NK-92 treated with Interleukin-12 subunit alpha and Interleukin-12 subunit beta, amount 100 ng/mL, for 24 hours (cell line): ENCODE results near the gene SLC44A2.
A peak's percentile ranks its signal among the peaks of the same experiment; 100 is the strongest.
"Not testable (repeated sequence)": the region's sequence is repeated elsewhere in the genome, so short reads cannot be mapped to it uniquely, and the experiment has no call there.

Experiments used
- DNase-seq: peaks from one replicate; lab custom pipeline; 2025; lab: John Stamatoyannopoulos, UW

Gene SLC44A2

DNA sequence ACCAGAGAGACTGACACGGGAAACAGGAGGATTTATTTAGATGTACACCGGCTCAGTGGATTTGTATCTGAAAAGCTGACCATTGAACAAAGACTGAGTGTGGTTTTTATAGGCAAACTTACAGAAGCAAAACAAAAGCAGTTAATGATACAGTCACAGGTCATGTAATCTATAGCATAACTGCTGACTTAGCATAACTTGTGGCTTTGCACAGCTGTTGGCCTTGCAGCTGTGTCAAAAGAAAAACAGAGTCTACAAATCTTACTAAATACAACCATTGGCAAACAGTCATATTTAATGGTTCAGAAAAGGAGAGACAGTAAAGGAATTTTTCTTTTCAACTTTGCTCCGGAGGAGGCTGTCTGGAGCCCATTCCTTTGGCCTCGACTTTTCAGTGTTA, 26.5 kb downstream of the SLC44A2 start:
- no peak for DNase-seq

DNA sequence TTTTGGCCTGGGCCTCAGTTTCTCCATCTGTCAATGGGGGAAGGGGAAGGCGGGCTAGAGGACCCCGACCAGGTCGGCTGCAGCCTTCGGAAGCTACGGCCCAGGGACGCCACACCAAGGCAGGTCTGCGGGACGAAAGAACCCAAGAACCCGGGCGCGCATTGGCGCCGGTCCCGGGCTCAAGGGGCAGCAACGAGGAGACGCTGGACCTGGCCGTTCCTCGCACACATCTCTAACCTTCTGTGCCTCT, 28.1 kb downstream of the SLC44A2 start:
- no peak for DNase-seq

DNA sequence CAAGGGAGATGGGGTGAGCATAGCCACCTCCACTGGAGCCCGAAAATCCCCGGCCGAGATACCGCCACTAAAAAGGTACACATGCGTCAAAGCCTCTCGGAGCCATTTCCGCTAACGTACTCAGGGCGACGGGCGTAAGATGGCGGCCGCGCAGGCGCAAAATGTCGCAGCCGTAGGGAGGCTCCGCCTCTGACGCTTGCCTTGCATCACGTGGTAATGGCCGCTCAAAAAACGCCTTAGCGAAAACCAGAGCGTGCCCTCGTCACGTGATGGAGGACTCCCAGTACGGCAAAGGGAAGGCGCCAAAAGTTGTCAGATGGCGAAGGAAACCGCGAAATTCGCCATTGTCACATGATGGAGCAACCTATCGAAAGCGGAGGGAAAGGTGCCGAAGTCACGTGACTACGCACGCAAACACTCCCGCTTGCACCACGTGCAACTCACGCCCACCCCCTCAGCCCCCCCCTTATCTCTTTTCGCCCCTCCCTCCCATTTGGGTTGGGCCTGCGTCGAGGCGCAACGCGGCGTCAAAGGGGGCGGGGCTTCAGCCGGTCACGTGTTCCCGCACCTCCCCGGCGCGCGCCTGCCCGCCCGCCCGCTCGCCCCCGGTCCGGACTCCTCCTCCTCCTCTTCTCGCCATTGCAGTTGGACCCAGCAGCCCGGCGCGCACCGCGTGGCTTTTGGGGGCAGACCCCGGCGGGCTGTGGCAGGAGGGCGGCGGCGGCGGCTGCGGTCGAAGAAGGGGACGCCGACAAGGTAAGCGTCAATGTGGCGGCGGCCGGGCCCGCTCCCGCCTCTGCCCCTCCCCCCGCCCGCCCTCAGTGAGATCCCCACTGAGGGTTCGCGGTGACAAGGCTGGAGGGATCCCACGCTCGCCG, 28.6 kb downstream of the SLC44A2 start, which contains the start of gene ILF3:
TSS of gene ILF3 (plus strand) at position 615 of the 878 bp plus-strand sequence. CDS start 16,260 bp downstream, outside the sequence.
- peak; percentile 99 for DNase-seq

DNA sequence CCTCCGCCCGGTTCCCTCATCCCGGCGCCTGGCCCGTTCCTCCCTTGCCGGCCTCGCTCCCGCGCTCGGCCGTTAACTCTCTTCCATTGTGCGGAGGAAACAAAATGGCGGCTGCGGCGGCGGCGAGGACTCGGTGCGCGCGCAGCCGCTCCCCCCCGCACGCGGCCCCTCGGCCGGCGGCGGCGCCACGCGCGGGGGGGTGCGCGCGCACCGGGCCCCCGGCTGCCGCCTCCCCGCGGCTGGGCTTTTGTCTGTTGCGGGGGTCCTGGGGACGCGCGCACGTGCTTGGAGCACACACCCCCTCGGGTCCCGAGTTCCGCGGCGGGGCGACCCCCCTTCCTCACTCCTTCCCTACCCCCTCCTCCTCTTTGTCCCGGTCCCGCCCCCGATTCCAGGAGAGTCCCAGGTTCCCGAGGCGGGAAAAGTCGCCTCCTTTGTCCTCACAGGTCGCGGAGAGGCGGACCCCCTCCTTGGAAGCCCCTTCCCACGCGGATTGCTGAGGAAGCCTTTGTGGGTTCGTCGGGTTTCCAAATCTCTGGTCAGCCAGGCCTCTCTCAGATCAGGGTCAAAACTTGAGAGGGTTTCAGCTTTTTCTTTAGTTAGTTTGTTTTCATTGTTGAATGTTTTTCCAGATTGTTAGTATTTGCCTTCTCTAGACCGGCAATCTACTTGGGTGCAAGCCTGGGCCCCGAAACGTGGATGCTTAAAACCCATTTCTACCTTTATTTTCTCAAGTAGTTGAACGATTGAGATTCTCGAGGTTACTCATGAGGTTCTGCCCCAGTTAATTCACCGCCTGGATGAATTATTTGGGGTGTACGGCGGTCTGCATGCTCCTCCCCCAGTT, 29.5 kb downstream of the SLC44A2 start:
- DNase-seq = no peak

DNA sequence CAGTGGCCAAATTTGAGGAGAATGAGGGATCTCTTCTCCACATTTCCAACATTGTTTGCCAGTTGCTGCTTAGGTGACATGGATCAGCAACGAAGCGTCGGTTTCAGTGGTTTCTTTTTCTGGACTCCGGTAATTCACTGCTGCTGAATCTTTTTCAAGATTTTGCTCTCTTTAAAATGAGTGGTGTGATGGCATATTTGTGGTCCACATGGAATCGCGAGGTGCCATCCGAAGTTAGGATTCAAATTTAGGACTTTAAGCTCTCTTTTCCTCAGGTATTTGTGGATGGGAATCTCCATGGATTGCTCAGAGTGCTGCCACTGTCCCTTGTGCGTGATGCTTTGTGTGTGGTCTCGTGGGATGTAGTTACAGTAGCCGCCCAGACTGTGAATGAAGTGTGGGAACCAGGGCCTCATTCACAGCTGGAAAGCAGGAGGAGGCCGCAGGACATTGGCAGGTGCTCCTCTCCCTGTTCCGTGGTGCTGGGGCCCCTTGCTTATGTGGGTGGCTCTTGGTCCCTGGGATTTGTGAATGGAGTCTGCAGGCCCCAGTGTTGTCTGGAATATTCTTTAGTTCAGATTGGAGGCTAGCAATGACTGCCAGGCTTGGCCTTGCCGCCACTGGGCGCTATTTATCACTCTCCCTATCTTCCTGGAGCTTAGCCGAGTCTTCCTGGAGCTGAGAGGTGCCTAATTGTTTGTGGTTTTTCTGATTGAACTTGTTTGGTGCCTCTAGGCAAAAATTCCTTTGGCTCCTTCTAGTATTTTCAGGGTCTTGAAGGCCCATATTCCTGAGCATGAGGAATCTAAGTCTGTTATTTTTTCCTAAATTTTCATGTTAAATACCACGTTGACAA, 30.3 kb downstream of the SLC44A2 start:
- no peak for DNase-seq

DNA sequence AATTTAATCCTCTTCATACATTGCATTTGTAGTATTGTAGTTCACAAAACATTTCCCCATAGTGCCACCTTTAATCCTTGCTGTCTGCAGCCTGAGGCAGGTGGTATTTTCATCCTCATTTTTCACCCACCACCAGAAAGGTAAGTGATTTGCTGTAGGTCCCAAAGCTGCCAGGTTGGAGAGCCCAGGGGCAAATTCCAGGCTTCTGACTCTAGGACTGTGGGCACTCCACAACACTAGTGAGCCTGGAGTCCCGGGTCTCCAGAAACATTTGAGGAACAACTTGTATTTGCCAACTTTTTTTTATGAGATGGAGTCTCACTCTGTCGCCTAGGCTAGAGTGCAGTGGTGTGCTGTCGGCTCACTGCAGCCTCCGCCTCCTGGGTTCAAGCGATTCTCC, 35.0 kb downstream of the SLC44A2 start:
- DNase-seq = no peak

DNA sequence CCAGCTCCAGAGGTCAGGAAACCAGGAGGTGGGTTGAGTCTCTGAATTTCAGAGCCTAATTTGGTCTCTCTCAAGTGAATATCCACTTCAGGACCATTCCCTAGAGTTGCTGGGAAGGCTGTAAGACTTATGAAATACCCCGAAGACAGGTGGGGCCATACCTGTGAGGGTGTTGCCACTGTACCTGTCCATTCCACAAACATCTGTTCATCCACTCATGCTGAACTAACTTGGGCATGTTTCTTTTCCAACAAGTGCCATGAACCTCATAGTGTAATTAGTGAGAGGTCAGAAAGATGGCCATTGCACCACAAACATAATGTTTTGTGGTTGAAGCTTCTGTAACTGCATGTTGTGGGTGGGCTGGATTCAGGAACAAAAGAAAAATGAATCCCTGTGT, 36.6 kb downstream of the SLC44A2 start:
- no peak for DNase-seq

DNA sequence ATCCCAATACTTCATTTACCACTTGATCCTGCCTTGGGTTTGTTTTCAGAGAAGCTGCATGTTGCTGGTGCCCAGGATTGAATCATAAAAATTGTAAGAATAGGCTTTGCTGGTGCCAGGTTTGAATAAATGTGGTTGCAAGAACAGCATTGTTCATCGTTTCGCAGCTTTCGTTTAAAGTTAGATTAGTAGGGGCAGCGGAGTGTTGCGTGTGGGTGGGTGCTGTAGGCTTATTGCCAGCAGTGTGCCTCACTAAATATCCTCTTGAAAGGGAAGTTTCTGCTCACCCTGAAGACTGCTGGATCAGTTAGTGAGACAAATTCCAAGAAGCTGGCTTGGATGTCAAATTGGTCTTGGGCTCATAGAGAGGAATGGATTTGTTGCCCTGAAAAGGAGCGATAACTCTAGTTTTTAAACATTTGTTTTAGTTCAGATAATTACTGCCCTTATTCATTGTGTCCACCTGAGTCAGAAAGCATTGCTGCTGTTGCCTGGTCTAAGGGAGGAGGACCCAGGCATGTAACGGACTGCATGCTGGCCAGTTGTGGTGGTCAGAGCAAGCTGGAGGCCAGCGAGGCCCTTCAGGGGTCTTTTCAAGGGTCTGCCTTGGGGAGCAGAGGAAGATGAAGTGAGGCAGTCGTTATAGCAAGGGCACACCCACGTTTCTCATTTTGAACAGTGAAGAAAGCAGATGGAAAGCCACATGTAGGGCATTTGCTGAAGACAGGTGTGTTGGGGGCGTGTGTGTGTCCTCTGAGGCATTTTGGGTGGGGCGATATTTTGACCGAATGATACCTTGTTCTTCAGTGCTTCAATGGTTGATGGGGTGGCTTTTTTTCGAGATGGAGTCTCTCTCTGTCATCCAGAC, 37.3 kb downstream of the SLC44A2 start:
- DNase-seq = no peak

DNA sequence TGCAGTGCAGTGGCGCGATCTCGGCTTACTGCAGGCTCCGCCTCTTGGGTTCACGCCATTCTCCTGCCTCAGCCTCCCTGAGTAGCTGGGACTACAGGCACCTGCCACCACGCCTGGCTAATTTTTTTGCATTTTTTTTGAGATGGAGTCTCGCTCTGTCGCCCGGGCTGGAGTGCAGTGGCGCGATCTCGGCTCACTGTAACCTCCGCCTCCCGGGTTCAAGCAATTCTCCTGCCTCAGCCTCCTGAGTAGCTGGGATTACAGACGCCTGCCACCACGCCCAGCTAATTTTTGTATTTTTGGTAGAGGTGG, 37.9 kb downstream of the SLC44A2 start:
- DNase-seq = not testable (repeated sequence)

DNA sequence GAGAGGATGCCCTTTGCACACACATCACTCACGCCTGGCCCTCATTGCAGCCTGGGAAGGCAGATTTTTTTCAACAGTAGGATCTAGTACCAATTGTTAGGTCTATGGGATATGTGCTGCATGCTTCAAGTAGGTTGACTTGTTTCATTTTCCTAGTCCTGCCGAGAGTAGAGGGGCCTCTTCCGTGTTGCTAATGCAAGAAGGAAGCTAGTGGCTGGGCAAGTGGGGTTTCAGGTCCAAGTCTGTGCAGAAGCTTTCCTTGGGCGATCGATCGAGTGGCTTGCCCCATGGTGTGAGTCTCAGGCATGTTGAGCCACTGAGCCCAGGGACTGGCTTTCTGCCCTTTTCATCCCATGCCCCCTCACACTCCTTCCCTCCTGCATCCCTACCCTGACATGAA, 42.5 kb downstream of the SLC44A2 start:
- no peak for DNase-seq

DNA sequence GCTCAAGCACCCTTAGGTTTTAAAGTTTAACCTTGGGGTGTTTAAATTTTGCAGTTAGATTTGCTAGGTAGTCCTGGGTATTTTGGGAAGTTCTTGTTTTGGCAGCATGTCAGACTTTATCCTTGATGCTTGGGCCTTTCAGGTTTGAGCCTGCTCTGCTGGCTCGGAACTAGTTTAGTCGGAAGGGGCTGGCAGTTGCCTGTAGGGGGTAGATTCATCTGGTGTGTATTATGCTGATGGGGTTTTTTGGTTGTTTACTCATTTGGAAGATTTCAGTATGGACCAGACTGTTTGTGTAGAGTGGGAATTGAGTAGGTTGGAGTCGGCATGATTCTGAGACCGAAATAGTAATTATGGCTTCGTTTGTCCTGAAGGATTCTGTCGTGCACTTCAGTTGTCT, 43.9 kb downstream of the SLC44A2 start:
- DNase-seq = no peak

DNA sequence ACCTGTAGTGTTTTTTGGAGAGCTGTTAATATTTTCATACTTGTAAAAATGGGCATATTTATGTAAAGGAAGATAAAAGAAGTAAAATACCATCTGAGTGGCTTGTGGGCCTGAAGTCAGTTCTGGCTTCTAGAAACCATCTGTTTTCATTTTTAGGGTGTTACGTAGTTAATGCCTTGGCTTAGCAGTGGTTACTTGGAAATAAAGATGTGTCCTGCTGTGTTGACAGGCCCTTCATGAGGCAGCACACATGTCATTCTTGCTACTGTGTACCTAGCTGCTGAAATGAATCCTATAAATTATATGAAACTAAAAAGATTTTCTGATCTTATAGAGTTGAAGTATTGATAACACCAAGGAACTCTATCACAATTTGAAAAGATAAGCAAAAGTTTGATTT, 44.8 kb downstream of the SLC44A2 start:
- no peak for DNase-seq

DNA sequence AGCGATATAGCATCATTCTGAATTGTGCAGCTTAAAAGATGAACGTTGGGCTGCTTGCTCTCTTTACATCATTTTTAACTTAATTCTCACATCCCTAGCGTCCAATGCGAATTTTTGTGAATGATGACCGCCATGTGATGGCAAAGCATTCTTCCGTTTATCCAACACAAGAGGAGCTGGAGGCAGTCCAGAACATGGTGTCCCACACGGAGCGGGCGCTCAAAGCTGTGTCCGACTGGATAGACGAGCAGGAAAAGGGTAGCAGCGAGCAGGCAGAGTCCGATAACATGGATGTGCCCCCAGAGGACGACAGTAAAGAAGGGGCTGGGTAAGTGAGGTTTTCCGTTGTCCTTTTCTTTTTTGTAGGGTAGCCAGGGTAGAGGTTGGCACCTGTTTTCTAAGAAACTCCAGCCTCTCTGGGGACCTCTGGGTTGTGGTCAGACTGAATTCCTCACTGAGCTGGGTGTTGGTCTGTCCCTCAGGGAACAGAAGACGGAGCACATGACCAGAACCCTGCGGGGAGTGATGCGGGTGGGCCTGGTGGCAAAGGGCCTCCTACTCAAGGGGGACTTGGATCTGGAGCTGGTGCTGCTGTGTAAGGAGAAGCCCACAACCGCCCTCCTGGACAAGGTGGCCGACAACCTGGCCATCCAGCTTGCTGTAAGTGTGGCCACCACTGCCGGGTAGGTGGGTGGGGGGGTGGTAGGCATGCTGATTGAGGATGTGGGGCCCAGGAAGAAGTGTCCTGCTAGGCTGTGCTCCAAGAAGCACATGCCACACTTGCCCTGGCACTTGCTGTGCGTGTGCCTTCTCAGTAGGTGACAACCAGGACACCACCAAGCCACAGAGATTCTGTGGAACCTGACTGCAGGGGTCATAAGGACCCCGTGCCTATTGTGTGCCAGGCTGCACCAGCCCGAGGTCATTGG, 45.8 kb downstream of the SLC44A2 start:
- no peak for DNase-seq

DNA sequence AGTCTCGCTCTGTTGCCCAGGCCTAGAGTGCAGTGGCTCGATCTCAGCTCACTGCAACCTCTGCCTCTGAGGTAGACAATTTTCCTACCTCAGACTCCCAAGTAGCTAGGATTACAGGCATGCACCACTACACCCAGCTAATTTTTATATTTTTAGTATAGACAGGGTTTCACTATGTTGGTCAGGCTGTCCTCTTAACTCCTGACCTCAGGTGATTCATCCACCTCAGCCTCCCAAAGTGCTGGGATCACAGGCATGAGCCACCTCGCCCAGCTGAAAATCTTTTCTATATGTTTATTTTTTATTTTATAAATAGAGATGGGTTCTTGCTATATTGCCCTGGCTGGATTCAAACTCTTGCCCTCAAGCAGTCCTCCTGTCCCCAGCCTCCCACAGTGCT, 46.6 kb downstream of the SLC44A2 start:
- DNase-seq = not testable (repeated sequence)

DNA sequence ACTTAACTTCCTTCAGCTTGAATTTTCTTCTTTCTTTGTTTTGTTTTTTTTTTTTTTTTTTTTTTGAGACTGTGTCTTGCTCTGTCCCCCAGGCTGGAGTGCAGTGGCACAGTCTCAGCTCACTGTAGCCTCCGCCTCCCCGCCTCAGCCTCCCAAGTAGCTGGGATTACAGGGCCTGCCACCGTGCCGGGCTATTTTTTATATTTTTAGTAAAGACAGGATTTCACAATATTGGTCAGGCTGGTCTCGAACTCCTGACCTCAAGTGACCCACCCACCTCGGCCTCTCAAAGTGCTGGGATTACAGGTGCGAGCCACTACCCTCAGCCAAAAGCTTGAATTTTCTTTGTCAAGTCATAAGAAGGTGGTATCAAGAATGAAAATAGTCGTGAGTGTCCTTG, 49.9 kb downstream of the SLC44A2 start:
- not testable (repeated sequence) for DNase-seq

DNA sequence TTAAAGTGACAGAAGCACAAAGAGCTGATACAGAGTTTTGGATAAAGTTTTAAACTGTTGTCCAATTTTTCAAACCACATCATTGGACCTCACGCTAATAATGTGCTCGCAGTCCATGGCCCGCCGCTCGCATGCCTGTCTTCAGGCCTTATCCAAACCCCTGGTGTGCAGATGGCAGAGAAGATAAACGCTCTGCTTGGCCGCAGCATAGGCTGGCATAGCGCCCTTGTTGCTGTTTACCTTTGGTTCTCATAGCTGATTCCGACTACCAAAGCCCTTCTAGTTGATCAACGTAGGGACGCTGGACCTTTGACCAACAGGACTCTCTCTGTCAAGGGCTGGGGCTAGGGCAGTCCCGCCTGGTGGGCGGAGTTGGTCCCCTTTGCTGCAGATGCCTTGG, 52.4 kb downstream of the SLC44A2 start:
- no peak for DNase-seq

DNA sequence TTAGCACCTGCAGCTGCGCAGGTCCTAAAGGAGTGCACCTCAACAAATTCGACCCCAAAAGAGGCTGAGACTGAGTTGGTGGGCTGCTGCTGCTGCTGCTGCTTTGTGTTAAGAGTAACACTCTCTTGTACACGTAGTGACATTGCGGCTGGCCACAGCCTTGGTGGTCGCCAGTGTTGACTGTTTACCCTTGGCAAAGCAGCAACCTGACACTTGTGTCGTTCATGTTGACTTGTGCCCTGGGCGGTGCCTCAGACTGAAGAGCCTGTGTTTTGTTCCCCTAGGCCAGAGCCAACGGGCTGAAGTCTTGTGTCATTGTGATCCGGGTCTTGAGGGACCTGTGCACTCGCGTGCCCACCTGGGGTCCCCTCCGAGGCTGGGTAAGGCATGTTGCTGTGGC, 53.5 kb downstream of the SLC44A2 start:
- no peak for DNase-seq

DNA sequence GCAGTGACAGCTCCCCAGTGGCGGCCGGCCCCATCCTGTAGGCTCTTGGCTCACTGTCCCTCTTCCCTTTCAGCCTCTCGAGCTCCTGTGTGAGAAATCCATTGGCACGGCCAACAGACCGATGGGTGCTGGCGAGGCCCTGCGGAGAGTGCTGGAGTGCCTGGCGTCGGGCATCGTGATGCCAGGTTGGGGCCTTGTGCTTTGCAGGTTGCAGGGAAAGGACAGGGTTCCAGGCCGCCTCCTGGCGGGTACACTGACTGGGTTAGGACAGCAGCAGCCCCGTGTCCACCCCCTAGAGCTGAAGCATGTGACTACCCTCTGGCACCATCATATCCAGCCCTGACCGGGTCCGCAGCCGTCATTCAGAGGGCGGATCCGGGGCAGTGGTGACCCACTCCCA, 54.4 kb downstream of the SLC44A2 start:
- no peak for DNase-seq

DNA sequence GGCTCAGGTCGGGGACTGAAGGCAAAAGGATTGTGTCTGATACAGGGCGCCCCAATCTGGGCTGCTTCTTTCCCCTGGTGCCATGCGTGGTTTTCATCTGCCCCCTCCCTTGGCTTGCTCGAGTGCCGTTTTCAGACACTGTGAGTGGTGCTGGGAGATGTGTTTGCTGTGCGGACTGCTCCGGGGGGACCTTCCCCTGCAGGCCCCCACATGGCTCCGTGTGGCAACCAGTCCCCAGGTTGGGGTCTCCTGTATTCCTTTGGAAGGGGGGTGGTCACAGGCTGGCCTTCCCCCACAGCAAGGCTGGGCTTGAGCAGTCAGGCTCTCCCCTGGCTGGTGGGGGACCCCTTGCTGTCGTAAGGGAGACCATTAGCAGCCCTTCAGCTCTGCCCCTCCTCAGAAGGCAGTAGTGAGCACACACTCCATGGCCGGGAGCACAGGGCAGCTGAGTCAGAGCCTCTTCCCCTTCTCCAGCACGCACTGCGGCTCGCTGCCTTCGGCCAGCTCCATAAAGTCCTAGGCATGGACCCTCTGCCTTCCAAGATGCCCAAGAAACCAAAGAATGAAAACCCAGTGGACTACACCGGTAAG, 55.3 kb downstream of the SLC44A2 start:
- no peak for DNase-seq

DNA sequence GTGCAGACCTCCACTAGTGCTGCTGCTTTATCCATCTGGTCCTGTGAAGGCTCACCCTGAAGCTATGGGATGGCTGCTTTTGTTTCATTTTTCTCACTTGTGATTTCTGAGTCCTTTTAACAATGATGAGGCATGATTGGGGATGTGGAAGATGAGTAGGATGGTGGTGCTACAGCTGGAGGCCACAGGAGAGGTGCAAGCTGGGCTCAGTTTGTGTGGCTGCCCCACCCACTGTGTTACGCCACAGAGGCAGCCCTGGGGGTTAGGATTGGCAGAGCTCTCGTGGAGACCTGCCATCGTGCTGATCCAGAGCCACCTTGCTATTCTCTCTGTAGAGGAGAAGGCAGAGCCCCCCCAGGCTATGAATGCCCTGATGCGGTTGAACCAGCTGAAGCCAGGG, 56.3 kb downstream of the SLC44A2 start:
- no peak for DNase-seq
